HG03045 (cell line): ENCODE results near the gene TMEM176A.
"Not testable (repeated sequence)": the region's sequence is repeated elsewhere in the genome, so short reads cannot be mapped to it uniquely, and the experiment has no call there.

Experiments
- ATAC-seq: cut with Tn5 transposase; IDR thresholded peaks from one replicate; pipeline ENCODE4 v1.9.1; 2021; ENCODE audit warnings: mild to moderate bottlenecking, moderate library complexity; ENCODE audit not compliant: unreplicated experiment

The TMEM176A gene

DNA sequence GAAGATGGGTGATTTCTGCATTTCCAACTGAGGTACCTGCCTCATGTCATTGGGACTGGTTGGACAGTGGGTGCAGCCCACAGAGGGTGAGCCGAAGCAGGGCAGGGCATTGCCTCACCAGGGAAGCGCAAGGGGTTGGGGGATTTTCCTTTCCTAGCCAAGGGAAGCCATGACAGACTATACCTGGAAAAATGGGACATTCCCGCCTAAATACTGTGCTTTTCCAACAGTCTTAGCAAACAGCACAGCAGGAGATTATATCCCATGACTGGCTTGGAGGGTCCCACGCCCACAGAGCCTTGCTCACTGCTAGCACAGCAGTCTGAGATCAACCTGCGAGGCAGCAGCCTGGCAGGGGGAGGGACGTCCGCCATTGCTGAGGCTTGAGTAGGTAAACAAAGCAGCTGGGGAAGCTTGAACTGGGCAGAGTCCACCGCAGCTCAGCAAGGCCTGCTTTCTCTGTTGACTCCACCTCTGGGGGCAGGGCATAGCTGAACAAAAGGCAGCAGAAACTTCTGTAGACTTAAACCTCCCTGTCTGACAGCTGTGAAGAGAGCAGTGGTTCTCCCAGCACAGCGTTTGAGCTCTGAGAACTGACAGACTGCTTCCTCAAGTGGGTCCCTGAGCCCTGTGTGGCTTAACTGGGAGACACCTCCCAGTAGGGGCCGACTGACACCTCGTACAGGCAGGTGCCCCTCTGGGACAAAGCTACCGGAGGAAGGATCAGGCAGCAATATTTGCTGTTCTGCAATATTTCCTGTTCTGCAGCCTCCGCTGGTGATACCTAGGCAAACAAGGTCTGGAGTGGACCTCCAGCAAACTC is 7.3 kb downstream of the TMEM176A start:
- ATAC-seq, result not testable (repeated sequence)

DNA sequence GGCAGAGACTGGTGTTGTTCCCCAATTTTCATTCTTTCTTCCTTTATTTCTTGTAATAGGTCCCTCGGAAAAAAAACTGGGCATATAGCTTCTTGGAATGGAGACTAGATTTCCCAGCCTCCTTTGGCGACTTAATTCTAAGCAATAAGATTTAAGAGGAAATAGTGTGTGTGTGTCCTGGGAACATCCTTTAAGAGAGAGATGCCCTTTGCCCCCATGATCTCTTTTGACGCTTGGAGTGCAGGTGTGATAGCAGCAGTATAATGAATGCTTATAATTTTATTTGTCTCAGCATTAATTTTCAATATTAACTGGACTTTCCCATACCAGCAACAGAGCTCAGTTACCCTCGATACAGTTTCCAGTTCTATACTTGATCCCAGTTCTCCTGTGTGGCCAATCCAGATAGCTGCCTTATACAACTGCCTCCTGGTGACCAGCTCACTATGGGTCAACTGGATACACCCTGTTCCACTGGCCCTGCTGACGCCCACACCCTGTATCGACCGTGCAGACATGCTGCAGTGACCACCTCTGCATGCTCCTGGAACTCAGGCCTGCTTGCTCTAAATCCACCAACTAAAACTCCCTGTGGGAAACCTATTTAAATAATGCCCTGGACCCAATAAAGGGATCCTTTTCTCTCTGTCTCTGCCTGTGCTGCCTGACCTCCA is 13.9 kb downstream of the TMEM176A start:
- ATAC-seq, result no peak

DNA sequence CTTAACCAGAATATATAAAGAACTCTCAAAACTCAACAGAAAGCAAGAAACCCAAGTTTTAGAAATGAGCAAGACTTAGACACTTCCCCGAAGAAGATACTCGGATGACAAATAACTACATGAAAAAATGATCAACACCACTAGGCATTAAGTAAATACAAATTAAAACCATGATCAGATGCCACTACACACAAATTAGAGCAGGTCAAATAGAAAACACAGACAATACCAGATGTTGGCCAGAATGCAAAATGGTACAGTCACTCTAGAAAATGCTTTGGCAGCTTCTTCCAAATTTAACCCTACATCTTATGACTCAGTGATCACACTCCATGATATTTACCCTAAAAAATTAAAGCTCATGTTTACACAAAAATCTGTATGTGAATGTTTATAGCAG is 18.4 kb downstream of the TMEM176A start:
- no peak for ATAC-seq

DNA sequence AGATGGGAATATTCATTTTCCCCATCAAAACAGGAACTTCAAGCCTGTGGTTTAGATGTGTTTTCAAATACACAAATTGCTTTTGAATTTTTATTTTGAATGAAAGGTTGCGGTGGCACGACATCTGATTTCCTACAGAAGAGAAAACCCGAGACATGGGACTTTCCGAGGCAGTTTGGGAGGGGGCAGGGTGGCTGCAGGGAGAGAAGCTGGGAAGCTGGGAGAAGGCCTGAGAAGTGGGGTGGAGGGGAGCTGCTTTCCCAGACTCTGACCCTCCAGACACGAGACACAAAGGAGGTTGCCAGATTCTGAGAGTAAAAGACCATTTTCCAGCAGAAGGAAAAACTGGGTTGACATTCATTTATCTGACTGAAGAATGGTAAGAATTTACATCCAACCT is 19.6 kb downstream of the TMEM176A start:
- ATAC-seq, result no peak

DNA sequence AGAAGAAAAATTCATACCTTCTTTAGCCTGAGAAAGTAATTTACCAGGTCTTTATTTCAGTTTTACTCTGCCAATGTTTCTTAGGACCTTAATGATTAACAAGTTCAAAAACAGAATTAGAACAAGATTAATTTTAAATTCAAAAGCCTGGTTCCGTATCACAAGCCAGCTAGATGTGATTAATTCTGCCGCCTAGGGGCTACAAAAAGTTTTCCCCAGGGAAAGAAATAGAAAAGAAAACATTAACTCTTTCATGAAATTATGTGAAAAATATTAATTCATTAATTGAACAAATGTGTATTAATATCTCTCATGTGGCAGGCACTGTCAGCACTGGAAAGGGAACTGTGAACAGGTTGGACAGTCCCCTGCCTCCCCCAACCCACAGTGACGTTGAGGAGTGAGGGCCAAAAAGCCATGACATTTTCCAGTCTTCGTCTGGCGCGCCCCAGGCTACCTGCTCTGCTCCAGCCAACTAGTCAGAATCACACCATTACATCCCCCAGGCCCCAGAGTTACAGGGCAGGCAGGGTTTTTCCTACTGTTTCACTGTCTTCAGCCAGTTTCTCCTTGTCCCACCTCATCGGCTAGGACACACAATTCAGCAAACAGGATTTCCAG is 20.1 kb downstream of the TMEM176A start:
- ATAC-seq, result no peak

DNA sequence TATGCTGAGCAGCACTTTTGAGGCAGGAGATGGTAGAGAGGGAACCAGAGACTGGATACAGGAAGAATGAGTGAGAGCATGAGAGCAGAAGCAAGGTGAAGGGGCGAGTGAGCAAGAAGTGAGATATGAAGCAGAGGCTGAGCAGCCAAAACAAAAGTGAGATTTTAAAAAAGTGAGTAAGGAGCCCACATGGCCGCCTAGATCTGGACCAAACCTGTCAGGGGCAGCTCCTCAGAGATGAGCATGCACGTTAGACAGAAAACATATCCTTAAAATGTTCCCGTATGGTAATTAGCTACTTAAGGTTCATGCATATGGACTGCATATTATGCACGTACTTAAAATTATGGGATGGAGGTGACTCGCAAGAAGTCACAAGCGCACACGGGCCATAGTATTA is 22.5 kb downstream of the TMEM176A start:
- no peak for ATAC-seq

DNA sequence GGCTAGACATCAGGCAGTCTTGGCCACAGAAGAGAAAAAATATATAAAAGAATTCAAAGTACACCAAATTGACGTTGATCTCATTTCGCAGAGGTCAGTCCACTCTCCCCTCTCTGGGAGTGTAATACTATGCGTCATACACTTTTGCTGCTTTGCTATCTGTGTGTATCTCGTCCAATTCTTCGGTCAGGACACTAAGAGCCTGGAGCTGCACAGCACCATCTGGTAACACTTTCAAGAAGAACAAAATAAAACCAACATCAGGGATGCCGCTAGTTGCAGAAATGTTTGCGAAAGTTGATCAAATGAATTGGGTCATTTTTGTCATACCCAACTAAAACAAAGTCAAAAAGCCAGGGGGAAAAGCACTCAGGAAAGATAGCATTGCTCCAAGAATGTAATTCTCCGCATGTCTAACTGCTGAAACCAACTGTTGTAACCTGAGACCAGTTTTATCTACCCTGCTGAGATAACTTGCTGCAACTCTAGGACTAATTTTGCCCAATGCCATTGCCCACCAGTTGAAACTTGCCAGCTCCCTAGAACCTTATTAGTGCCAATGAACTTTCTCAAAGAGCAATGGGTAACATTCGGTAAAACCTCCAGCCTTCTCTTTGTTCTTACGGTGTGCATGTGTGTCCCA is 23.0 kb downstream of the TMEM176A start:
- no peak for ATAC-seq

DNA sequence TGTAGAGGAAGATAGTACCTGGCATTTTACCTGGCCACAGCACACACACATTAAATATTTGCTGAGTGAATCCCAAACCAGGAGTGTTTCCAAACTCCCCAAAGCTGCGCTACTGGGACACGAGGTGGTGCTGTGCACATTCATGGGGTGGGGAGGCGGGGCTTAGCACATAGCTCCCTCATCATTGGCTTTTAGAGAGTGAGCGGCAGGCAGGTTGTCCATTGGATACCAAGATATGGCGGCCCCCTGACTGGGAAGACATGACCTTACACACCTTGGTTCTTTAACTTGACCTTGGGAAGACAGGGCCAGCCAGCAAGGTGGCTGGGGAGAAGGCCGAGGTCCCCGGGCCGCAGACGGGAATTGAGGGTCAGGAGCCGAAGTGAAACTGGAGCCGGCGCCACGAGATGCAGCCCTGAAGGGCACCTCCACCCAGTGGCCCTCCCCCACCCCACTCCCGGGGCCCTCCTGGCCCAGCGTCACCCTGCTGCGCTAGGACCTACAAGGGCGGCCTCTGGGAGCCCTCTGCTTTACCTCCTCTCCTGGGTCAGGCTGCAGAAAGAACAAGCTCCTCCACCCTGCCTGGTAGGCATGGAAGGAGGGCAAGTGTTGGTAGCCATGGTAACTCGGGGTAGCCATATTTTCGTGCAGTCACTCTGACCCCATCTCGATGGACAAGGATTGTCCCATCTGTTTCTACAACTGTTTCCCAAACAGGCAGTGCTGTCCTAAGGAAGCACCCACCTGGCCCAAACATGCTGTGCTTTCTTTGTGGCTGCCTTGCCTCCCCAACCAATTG is 24.0 kb downstream of the TMEM176A start:
- ATAC-seq, result no peak

DNA sequence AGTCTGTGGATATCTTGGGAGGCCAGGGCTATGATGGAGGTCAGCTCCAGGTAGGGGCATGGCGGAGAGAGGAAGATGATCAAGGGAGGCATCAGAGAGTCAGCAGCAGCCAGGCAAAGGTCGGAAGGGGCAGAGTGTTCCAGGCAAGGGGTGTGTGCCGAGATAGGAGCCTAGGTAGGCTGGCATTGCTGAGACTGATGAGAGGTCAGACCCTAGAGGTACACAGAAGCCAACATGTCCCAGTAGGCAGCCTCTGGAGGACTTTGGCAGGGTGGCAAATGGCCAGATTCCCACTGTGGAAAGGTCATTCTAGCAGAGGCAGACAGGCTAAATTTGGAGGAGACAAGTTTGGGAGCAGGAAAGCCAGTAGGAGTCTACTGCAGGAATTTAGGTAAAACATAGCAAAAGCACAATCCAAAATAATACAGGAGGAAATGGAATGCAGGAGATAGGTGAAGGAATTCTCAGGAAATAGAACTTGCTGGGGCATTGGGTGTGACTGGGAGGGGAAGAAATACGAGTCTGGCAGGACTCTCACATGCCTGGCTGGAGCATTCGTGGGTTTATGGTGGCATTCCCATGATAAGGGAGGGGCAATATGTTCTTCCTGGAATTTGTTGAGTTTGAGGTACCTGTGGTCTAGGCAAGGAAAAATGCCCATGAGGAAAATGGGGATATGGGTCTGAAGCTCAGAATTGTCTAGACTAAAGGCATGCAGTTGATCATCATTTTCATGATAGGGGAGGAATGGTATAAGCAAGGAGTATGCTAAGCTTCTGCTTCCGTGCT is 25.7 kb downstream of the TMEM176A start:
- ATAC-seq, result no peak

DNA sequence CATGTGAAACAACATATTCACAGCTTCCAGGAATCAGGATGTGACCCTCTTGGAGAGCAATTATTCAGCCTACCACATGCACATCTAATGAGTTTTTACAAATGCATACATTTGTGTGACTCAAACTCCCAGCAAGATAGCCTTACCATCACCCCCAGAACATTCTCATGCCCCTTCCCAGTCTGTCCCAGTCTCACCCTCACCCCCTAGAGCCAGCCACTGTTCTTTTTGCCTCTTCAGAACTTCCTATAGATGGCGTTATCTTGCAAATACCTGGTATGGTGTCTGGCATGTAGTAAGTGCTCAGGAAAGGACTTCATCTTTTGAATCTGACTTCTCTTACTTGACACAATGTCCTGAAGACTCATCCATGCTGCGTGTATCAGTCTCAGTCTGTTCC is 27.8 kb downstream of the TMEM176A start:
- no peak for ATAC-seq

DNA sequence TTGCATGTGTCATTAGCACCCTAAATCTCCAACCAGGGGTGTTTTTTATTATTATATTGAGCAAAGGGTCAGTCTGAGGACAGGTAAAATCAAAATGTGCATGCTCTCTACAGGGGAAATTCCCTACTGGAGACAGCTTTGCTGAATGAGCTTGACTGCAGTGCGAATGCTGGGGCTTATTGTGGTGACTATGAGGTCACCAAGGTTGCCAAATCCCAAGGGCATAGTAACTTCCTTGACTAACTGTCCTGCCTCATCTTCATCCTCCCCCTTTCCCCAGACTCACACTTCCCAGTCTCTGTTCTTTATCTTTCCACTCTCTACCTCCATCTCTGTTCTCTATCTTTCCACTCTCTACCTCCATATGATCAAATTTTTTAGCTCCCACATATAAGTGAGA is 28.9 kb downstream of the TMEM176A start:
- ATAC-seq, result no peak

DNA sequence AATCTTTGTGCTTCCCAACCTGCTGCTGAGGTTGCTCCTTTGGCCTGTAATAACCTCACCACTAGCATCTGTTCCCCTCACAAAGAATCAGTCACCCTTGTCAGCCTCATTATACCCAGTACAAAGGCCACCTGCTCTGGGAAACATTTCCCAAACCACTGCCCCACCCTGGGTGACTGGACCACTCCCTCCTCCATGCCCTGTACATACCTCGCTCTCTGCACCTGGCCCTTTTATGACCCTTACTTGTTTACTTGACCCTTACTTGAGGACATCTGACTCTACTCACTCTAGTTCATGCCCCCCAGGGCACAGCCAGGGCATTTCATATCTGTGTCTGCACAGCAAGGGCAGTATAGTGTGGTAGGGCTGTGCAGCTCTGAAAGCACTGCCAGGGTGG is 30.4 kb downstream of the TMEM176A start:
- ATAC-seq, result no peak

DNA sequence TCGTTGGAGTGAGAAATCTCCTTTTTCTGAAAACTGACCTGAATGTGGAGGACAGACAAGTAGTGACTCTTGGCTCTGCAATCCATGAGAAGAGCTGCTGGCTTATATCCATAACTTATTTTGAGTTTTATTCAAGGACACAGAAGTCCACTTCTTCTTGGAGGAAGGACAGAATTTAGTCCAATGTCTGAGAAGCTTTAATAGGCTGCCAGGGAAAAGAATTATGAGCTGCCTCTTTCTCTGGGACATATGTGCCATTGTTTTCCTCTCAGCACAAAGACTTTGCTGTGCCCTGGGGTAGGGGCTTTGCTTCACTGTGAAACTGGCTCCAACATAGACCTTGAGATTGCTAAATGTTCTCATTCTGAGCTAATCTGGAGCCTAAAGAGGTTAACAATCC is 31.3 kb downstream of the TMEM176A start:
- no peak for ATAC-seq

DNA sequence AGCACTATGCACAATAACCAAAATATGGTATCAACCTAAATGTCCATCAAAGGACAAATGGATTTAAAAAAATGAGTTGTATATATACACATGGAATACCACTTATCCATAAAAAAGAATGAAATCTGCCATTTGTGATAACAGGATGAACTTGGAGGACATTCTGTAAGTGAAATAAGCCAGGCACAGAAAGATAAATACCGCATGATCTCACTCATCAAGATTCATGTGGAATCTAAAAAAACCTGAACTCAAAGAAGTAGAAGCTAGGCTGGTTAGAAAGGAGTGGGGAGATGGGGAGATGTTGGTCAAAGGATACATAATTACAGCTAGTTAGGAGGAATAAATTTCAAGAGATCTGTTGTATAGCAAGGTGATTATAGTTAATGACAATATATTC is 34.5 kb downstream of the TMEM176A start:
- ATAC-seq, result no peak

DNA sequence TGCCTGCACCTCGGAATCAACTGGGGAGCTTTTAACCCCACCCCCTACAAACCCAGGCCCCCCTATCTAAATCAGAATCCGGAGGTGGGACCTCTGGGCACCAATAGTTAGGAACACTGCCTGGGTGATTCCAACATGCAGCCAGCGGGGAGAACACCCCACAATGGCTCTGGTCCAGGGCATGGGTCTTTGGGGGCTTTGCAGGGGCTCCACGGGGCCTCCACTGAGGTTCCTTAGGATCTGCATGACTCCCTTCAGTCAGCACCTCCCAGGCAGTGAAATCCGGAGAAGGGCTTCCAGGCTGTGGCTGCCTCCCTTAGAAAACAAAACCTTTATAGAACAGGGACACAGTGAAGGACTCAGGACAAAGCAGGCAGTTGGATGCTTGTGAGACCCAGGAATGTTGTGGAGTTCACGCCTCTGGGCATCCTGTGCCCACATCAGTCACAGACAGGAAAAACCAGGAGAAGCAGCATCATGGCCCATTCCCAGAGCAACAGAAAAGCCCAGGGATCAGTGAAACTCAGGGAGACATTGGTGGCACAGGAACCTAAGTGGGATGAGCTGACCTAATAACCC is 35.2 kb downstream of the TMEM176A start:
- no peak for ATAC-seq

DNA sequence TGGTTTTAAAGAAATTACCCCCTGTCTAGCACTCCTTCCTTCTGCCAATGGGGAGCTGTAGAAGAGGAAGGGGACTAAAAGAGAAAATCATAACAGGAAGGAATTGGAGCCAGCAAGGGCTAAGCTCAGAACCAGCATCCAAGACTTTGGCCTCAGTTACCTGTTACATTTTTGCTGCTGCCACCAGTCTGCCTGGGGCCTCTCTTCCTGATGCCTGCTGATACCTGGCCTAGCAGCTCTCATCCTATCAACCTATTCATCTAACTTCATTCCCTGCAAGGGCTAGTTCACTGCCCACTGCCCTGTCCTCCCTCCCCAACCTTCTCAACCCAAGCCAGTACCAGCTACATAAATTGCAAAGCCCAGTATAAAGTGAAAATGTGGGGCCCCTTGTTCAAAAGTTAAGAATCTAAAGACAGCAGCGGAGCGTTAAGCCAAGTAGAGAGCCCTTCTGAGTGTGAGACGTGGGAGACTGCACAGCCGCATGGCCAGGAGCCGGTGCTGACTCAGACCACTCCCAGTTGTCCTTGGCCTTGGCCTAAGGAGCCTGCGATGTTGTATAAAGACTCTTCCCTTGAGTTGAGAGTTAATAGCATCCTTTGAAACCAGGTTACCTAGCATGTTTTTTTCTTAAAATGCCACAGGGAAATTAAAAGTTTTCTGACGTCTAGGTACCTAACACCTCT is 38.5 kb downstream of the TMEM176A start:
- no peak for ATAC-seq

DNA sequence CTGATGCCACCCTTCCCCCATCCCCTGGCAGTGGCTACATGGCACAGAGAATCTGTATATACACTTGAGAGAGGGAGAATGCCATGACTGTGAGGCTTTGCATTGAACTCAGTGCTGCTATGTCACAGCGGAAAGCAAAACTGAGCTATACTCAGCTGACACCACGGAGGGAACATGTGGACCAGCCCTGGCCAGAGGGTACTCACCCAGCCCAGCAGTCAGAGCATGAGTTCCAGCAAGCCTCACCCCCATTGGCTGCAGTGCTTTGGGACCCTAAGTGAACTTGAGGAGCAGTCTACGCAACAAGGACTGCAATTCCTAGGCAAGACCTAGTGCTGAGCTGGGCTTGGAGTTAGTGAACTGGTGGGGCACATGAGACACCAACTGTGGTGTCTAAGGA is 41.4 kb downstream of the TMEM176A start:
- ATAC-seq, result no peak

DNA sequence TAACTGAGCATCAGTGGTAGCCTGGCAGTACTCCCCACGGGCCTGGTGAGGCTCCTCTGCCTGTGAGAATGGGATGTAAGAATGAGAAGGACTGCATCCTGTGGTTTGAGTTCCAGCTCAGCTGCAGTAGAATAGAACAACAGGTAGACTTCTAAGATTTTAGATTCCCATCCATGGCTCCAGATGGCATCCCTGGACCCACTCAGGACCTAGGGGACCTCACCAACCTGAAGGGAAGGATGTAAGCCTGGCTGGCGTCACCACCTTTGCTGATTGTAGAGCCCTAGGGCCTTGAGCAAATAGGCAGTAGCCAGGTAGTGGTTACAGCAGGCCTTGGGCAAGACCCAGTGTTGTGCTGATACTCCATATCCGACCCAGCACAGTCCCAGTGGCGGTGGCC is 42.1 kb downstream of the TMEM176A start:
- ATAC-seq, result no peak

DNA sequence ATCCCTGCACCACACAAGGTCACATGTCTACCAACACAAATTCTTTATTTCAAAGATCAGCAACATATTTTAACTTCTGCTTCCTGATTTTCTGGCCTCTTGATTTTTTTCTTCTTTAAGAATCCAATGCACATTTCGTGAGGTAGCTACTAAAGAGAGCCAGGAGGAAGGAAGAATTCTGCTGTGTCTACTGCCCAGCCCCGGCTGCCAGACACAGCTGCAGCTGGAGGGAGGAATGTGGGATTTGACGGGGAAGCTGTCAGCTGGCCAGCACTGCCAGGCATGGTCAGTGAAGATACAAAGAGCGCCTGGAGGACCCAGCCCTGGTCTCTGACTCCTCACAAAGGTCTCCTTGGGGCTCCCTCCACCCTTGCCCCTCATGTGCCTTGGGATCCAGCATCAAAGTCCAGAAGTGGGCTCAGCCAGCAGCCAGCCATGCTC is 44.9 kb downstream of the TMEM176A start:
- ATAC-seq, result no peak
